ENCODE results near the gene C11orf42. TPM values are rescaled to one million over a fixed set of nuclear protein-coding genes. Genes with fewer than 3 reads are reported as not detected.

C11orf42 gene
- total RNA-seq, 1 experiment from 2014 or later = not detected

DNA sequence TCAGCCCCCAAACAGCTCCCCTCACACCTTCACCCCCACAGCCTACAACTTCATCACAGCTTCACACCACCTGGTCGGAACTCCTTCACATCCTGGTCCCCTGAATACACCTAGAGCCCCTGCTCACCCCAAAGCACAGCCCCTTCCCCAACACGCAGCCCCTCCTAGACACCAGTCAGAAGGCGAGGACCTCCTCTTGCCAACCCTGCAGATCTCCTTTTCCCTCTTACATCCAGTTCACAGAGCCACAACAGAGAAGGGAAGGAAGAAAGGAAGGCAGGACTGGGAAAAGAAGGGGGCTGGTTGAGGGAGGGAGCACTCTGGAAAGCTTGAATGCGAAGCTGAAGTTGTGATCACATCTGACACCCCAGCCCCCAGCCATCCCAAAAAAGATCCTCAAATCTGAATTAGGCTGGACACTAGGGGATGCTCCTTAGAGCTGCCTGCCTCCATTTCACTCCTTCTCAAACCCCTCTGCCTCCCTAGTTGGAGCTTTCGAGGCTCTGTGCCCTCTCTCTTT lies 54.9 kb downstream of the C11orf42 start:
- Histone ChIP-seq H4K5ac (ENCODE audit: insufficient read length, low read depth, low read length) (no peak overlapping the region), H3K14ac (ENCODE audit: insufficient read depth, low read length) (no peak overlapping the region; the same call in 1 of the 2 replicates), H2BK15ac (ENCODE audit: low read depth, low read length) (no peak overlapping the region), H3K9ac (ENCODE audit: extremely low read depth, insufficient read length, low read length) (no peak overlapping the region), H3K27me3 (ENCODE audit: insufficient read depth, low read length) (peaks cover 22% of the 10 kb centered on the region), H3T11ph (ENCODE audit: low read length) (no peak overlapping the region), H2BK5ac (ENCODE audit: insufficient read length, low read length) (no peak overlapping the region), H2AFZ (ENCODE audit: low read length) (no peak overlapping the region), H3K4me2 (ENCODE audit: insufficient read depth, insufficient read length, low read length) (peak overlapping the region; percentile 56), H2BK120ac (ENCODE audit: low read depth, low read length, poor library complexity, severe bottlenecking) (no peak overlapping the region), H4K20me1 (ENCODE audit: control insufficient read depth, insufficient read depth, insufficient read length) (no peaks in the 10 kb centered on the region), H3K9me3 (ENCODE audit: control insufficient read depth, low read depth, low read length) (no peaks in the 10 kb centered on the region), H3K79me1 (ENCODE audit: insufficient read depth, low read depth, low read length, poor library complexity, severe bottlenecking) (no peaks in the 10 kb centered on the region), H4K8ac (replicated peaks; ENCODE audit: insufficient read length, low read depth, low read length) (no peak overlapping the region), H3K4me1 (ENCODE audit: insufficient read depth, low read length) (no peaks in the 10 kb centered on the region), H4K91ac (ENCODE audit: insufficient read length, low read depth, low read length) (no peak overlapping the region), H2AK5ac (ENCODE audit: insufficient read length, low read length) (no peak overlapping the region), H2BK12ac (ENCODE audit: insufficient read length, low read depth, low read length) (no peak overlapping the region), H3K56ac (ENCODE audit: insufficient read length, low read depth, low read length) (no peak overlapping the region), H3K23ac (ENCODE audit: insufficient read length, low read depth, low read length) (no peak overlapping the region), H3K27ac (ENCODE audit: insufficient read length, low read depth, low read length) (no peak overlapping the region), H3K4ac (ENCODE audit: low read depth, low read length) (no peak overlapping the region), H3K23me2 (ENCODE audit: insufficient read length, low read depth, low read length, poor library complexity, severe bottlenecking) (peaks cover 11% of the 10 kb centered on the region), H2BK20ac (ENCODE audit: low read depth, low read length, poor library complexity, severe bottlenecking) (no peak overlapping the region), H3K18ac (ENCODE audit: insufficient read length, low read depth, low read length) (peak overlapping the region; percentile 68), H3K79me2 (ENCODE audit: insufficient read depth, low read length) (no peaks in the 10 kb centered on the region)
- H3K36me3 Mint-ChIP-seq (ENCODE audit: insufficient read depth in 1 of 3, low read depth in 3 of 3) = peaks cover 0 to 9% (median 4%) of the 10 kb centered on the region in 3 experiments; a peak in 2 of 7 replicates
- DNase-seq = no peak
- H3K9me3 Mint-ChIP-seq = no peaks in the 10 kb centered on the region
- no peak overlapping the region for H3K4me3 Mint-ChIP-seq
- no peak overlapping the region for H3K27ac Mint-ChIP-seq
- peaks cover 6 to 10% of the 10 kb centered on the region in 2 experiments; a peak in 3 of 4 replicates for H3K4me1 Mint-ChIP-seq
- TF ChIP-seq, protein P1, sequence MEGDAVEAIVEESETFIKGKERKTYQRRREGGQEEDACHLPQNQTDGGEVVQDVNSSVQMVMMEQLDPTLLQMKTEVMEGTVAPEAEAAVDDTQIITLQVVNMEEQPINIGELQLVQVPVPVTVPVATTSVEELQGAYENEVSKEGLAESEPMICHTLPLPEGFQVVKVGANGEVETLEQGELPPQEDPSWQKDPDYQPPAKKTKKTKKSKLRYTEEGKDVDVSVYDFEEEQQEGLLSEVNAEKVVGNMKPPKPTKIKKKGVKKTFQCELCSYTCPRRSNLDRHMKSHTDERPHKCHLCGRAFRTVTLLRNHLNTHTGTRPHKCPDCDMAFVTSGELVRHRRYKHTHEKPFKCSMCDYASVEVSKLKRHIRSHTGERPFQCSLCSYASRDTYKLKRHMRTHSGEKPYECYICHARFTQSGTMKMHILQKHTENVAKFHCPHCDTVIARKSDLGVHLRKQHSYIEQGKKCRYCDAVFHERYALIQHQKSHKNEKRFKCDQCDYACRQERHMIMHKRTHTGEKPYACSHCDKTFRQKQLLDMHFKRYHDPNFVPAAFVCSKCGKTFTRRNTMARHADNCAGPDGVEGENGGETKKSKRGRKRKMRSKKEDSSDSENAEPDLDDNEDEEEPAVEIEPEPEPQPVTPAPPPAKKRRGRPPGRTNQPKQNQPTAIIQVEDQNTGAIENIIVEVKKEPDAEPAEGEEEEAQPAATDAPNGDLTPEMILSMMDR (conservative IDR thresholded peaks at IDR 0.05) = no peak
- H3K27me3 Mint-ChIP-seq (ENCODE audit: low read depth) = peaks cover 5% of the 10 kb centered on the region
- no CpG with 5 or more reads among the region's 5 CpGs for WGBS (ENCODE audit: extremely low coverage, insufficient read length, low lambda C conversion rate)

Other genes starting within 250 kb of the C11orf42 start
- not detected in 2 replicates for gene OR56A5, start 237.1 kb upstream of the C11orf42 start, total RNA-seq (2021)
- gene OR52L1, start 218.6 kb upstream of the C11orf42 start, total RNA-seq (2021) = not detected in 2 replicates
- gene OR56A4, start 198.6 kb upstream of the C11orf42 start, total RNA-seq (2021) = not detected in 2 replicates
- 0.07 TPM in 2 replicates for gene OR56A1, start 174.8 kb upstream of the C11orf42 start, total RNA-seq (2021)
- not detected in 2 replicates for gene OR56B4, start 97.9 kb upstream of the C11orf42 start, total RNA-seq (2021)
- gene OR52B2, start 35.2 kb upstream of the C11orf42 start, total RNA-seq (2021) = not detected in 2 replicates
- not detected in 2 replicates for gene OR52W1, start 6.3 kb upstream of the C11orf42 start, total RNA-seq (2021)
- gene FHIP1B, start 29.1 kb downstream of the C11orf42 start, total RNA-seq (2021) = 27.4 and 28.5 TPM in 2 replicates
- gene CNGA4, start 33.5 kb downstream of the C11orf42 start, total RNA-seq (2021) = 0.11 and 0.20 TPM in 2 replicates
- 10.6 and 10.9 TPM in 2 replicates for gene CCKBR, start 54.3 kb downstream of the C11orf42 start, total RNA-seq (2021)
- gene CAVIN3, start 114.9 kb downstream of the C11orf42 start, total RNA-seq (2021) = 56.7 and 60.0 TPM in 2 replicates
- gene SMPD1, start 184.9 kb downstream of the C11orf42 start, total RNA-seq (2021) = 4.5 and 5.3 TPM in 2 replicates
- 34.8 and 37.0 TPM in 2 replicates for gene APBB1, start 213.5 kb downstream of the C11orf42 start, total RNA-seq (2021)
- 1.0 and 1.2 TPM in 2 replicates for gene HPX, start 235.4 kb downstream of the C11orf42 start, total RNA-seq (2021)